GM12892 (cell line): ENCODE measurements around the gene PRICKLE2.

ENCODE experiments used
- POLR2AphosphoS5 ChIP-seq: IDR thresholded peaks from 2 replicates; pipeline ENCODE4 v1.6.1; 2011; ENCODE audit warnings: low read depth, low read length, control low read depth
- TAF1 ChIP-seq: IDR thresholded peaks from 2 replicates; pipeline ENCODE4 v1.6.1; 2011; ENCODE audit warnings: low read depth, mild to moderate bottlenecking, control low read depth, low read length, borderline replicate concordance

DNA sequence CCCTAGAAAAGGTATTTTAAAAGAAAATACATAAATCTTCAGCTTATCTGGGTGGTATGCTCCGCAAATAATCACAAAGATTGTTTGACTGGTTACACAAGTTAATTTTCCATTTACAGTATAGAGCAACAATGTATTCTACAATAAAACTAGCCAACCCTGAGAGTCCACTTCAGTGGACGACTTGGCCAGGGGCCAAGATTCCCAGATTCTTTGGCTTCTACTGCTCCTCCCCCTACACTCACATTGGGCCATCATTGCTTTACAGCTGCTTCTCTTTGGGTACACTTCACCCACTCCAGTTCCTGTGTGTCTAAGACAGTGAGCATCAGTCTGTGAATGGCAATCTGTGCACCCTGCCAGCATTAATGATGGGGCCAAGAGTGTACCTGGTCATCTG is 17.2 kb upstream of the PRICKLE2 start:
- no peak for TF ChIP-seq TAF1
- no peak for TF ChIP-seq POLR2AphosphoS5
